ENCODE measurements around the gene GALNT14. TPM values are rescaled to one million over a fixed set of nuclear protein-coding genes. Genes with fewer than 3 reads are reported as not detected.

The GALNT14 gene
- total and polyA plus RNA-seq, 10 of the 15 experiments (the other 5 are each of a cell fraction or from before 2014, with no cell fraction given), result 3.7 to 17.8 (median 6.0) TPM

DNA sequence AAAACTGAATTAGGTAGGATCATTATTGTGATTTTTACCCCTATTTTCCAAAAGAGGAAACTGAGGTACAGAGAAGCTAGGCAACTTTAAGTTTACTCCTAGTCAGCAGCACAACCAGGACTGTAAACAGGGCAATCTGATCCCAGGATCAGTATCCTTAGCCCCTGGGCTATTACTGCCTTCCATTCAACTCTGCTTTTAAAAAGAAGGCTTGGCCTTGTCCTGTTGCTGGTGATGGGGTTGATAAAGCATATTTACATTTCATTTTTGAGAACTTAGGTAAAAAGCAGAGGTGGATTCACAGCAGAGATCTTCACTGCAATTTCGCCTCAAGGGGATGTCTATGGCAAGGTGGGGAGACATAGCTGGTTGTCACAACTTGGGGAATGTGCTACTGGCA is 148.5 kb downstream of the GALNT14 start:
- BruUV-seq (replicated peaks), result no TSS peak
- ChIA-PET RAD21 (ENCODE audit: unreplicated experiment) (no interaction called here), SMC1A (ENCODE audit: uncharacterized antibody, unreplicated experiment) (no interaction called here), CTCF (no interaction called here), POLR2A (no interaction called here)
- intact Hi-C loops (cut with micrococcal nuclease; ENCODE audit: unreplicated experiment), result no loop called here
- Histone ChIP-seq H3K4me2 (ENCODE audit: control insufficient read depth, insufficient read depth) (no peak overlapping the region), H4K20me1 (ENCODE audit: control insufficient read depth, insufficient read depth) (no peaks in the 10 kb centered on the region), H3K36me3 (ENCODE audit: control insufficient read depth in 2 of 2, insufficient read depth in 2 of 2, low read length in 1 of 2) (no peaks in the 10 kb centered on the region; a peak in 1 of 4 replicates), H3K9ac (ENCODE audit: control insufficient read depth, insufficient read depth, low read length) (no peak overlapping the region), H3K4me3 (no peak overlapping the region), H3K4me1 (ENCODE audit: control insufficient read depth, insufficient read depth, low read length) (no peaks in the 10 kb centered on the region), H3K27me3 (replicated peaks in 1 of 2; ENCODE audit: control insufficient read depth in 2 of 2, insufficient read depth in 2 of 2, low read length in 1 of 2) (no peaks in the 10 kb centered on the region; a peak in 1 of 4 replicates), H3K27ac (ENCODE audit: control insufficient read depth, insufficient read depth) (no peak overlapping the region), H3K79me2 (ENCODE audit: control insufficient read depth, insufficient read depth, low read length) (no peaks in the 10 kb centered on the region), H2AFZ (ENCODE audit: control insufficient read depth, low read depth, low read length) (no peak overlapping the region), H3K9me3 (replicated peaks; ENCODE audit: control insufficient read depth, insufficient read depth, low read length) (no peaks in the 10 kb centered on the region)
- WGBS (ENCODE audit: insufficient coverage, insufficient replicate concordance, low lambda C conversion rate, missing lambda C conversion rate), result 0% methylated on average over 1 of the region's 1 CpG
- no peak for ATAC-seq
- DNase-seq (ENCODE audit: low read depth, low spot score), result no peak
- FAIRE-seq, result no peak
- in situ Hi-C loops (cut with MboI), result no loop called here
- TF ChIP-seq, protein P1, sequence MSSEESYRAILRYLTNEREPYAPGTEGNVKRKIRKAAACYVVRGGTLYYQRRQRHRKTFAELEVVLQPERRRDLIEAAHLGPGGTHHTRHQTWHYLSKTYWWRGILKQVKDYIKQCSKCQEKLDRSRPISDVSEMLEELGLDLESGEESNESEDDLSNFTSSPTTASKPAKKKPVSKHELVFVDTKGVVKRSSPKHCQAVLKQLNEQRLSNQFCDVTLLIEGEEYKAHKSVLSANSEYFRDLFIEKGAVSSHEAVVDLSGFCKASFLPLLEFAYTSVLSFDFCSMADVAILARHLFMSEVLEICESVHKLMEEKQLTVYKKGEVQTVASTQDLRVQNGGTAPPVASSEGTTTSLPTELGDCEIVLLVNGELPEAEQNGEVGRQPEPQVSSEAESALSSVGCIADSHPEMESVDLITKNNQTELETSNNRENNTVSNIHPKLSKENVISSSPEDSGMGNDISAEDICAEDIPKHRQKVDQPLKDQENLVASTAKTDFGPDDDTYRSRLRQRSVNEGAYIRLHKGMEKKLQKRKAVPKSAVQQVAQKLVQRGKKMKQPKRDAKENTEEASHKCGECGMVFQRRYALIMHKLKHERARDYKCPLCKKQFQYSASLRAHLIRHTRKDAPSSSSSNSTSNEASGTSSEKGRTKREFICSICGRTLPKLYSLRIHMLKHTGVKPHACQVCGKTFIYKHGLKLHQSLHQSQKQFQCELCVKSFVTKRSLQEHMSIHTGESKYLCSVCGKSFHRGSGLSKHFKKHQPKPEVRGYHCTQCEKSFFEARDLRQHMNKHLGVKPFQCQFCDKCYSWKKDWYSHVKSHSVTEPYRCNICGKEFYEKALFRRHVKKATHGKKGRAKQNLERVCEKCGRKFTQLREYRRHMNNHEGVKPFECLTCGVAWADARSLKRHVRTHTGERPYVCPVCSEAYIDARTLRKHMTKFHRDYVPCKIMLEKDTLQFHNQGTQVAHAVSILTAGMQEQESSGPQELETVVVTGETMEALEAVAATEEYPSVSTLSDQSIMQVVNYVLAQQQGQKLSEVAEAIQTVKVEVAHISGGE (CRISPR knock-in tag; IDR thresholded peaks at IDR 0.05), result no peak
- no peak for TF ChIP-seq NFXL1 (IDR thresholded peaks at IDR 0.05; ENCODE audit: borderline replicate concordance)
- TF ChIP-seq, protein P2, sequence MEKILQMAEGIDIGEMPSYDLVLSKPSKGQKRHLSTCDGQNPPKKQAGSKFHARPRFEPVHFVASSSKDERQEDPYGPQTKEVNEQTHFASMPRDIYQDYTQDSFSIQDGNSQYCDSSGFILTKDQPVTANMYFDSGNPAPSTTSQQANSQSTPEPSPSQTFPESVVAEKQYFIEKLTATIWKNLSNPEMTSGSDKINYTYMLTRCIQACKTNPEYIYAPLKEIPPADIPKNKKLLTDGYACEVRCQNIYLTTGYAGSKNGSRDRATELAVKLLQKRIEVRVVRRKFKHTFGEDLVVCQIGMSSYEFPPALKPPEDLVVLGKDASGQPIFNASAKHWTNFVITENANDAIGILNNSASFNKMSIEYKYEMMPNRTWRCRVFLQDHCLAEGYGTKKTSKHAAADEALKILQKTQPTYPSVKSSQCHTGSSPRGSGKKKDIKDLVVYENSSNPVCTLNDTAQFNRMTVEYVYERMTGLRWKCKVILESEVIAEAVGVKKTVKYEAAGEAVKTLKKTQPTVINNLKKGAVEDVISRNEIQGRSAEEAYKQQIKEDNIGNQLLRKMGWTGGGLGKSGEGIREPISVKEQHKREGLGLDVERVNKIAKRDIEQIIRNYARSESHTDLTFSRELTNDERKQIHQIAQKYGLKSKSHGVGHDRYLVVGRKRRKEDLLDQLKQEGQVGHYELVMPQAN (conservative IDR thresholded peaks at IDR 0.05), result no peak
- TF ChIP-seq PAX8 (IDR thresholded peaks at IDR 0.05), result no peak
- no peak for TF ChIP-seq NR2C1 (IDR thresholded peaks at IDR 0.05)
- TF ChIP-seq JUNB (IDR thresholded peaks at IDR 0.05), result no peak
- TF ChIP-seq YY1 (IDR thresholded peaks at IDR 0.05; ENCODE audit: low read depth, low read length), result no peak
- no peak for TF ChIP-seq CBX5 (IDR thresholded peaks at IDR 0.05; ENCODE audit: low read depth)
- no peak for TF ChIP-seq CEBPZ (IDR thresholded peaks at IDR 0.05; ENCODE audit: low read depth, low read length)
- TF ChIP-seq CHD1 (IDR thresholded peaks at IDR 0.05; ENCODE audit: low read depth, low read length), result no peak
- no peak for TF ChIP-seq SKIL (IDR thresholded peaks at IDR 0.05; ENCODE audit: low read depth, poor library complexity, severe bottlenecking)
- TF ChIP-seq ATF7 (IDR thresholded peaks at IDR 0.05; ENCODE audit: low read depth), result no peak
- no peak for TF ChIP-seq ZNF217 (IDR thresholded peaks at IDR 0.05)
- no peak for TF ChIP-seq HCFC1 (IDR thresholded peaks at IDR 0.05; ENCODE audit: low read length)
